Measurements from ENCODE around the gene C20orf141. TPM values are rescaled to one million over a fixed set of nuclear protein-coding genes. Genes with fewer than 3 reads are reported as not detected.

The C20orf141 gene
- total and polyA plus RNA-seq, 7 donors, result not detected

GRCh38 chr20:2795451-2795850, 19.3 kb upstream of the C20orf141 start:
- Histone ChIP-seq H3K9me3 (no peaks in the 10 kb centered on the region), H3K27me3 (ENCODE audit: insufficient read depth in 3 of 3, low read length in 2 of 3) (peaks cover 0 to 57% (median 22%) of the 10 kb centered on the region in 3 donors), H3K4me1 (no peaks in the 10 kb centered on the region), H3K27ac (no peak overlapping the region), H3K4me3 (no peak overlapping the region), H3K36me3 (ENCODE audit: insufficient read depth in 1 of 2, low read depth in 1 of 2) (no peaks in the 10 kb centered on the region)
- intact Hi-C loops (cut with DNase I), result no loop called here
- DNase-seq (no peak), ATAC-seq (no peak)
- TF ChIP-seq CTCF (IDR thresholded peaks at IDR 0.05), result no peak
- 89 to 90% (median 89%) methylated on average over 24 of the region's 24 CpGs for WGBS, 3 donors

- no peak for TF ChIP-seq CTCF (IDR thresholded peaks at IDR 0.05)
- intact Hi-C loops (cut with DNase I), result no loop called here
- DNase-seq (no peak), ATAC-seq (no peak)
- WGBS, 3 donors, result 90 to 93% (median 93%) methylated on average over 18 to 20 of the region's 20 CpGs
- Histone ChIP-seq H3K4me1 (no peaks in the 10 kb centered on the region), H3K27me3 (ENCODE audit: insufficient read depth in 3 of 3, low read length in 2 of 3) (peaks cover 0 to 64% (median 25%) of the 10 kb centered on the region in 3 donors), H3K36me3 (ENCODE audit: insufficient read depth in 1 of 2, low read depth in 1 of 2) (no peaks in the 10 kb centered on the region), H3K27ac (no peak overlapping the region), H3K4me3 (no peak overlapping the region), H3K9me3 (no peaks in the 10 kb centered on the region)
Observed at GRCh38 chr20:2796011-2796660, 18.7 kb upstream of the C20orf141 start.

- H3K36me3 ChIP-seq (ENCODE audit: insufficient read depth in 1 of 2, low read depth in 1 of 2), result no peaks in the 10 kb centered on the region
- H3K9me3 ChIP-seq, result no peaks in the 10 kb centered on the region
- no peak overlapping the region for H3K27ac ChIP-seq
- H3K4me3 ChIP-seq, result no peak overlapping the region
- intact Hi-C loops (cut with DNase I), result no loop called here
- no peaks in the 10 kb centered on the region for H3K4me1 ChIP-seq
- H3K27me3 ChIP-seq (ENCODE audit: insufficient read depth in 3 of 3, low read length in 2 of 3), result peaks cover 0 to 76% (median 30%) of the 10 kb centered on the region in 3 donors
- TF ChIP-seq CTCF (IDR thresholded peaks at IDR 0.05), result no peak
- 81 to 88% (median 83%) methylated on average over 16 of the region's 16 CpGs for WGBS, 3 donors
- no peak for ATAC-seq
- no peak for DNase-seq
Observed at GRCh38 chr20:2797136-2797983, 17.4 kb upstream of the C20orf141 start.

GRCh38 chr20:2798095-2798805, 16.5 kb upstream of the C20orf141 start:
- WGBS, 3 donors, result 87 to 91% (median 89%) methylated on average over 19 of the region's 19 CpGs
- H3K27ac ChIP-seq, result no peak overlapping the region
- H3K27me3 ChIP-seq (ENCODE audit: insufficient read depth in 3 of 3, low read length in 2 of 3), result peaks cover 0 to 80% (median 35%) of the 10 kb centered on the region in 3 donors
- H3K4me3 ChIP-seq, result no peak overlapping the region
- no peak for ATAC-seq
- no peaks in the 10 kb centered on the region for H3K9me3 ChIP-seq
- no peak for DNase-seq
- H3K36me3 ChIP-seq (ENCODE audit: insufficient read depth in 1 of 2, low read depth in 1 of 2), result no peaks in the 10 kb centered on the region
- no peaks in the 10 kb centered on the region for H3K4me1 ChIP-seq
- no peak for TF ChIP-seq CTCF (IDR thresholded peaks at IDR 0.05)
- intact Hi-C loops (cut with DNase I), result no loop called here

Data from psoas muscle (tissue), 8 donors.